Stimulated activated naive CD4-positive, alpha-beta T cell (primary cell): ENCODE data around the gene TRPM3.

Source experiments
- DNase-seq, 6 experiments: peaks; one replicate each; lab custom pipeline; 2025; lab: John Stamatoyannopoulos, UW

The TRPM3 gene

DNA sequence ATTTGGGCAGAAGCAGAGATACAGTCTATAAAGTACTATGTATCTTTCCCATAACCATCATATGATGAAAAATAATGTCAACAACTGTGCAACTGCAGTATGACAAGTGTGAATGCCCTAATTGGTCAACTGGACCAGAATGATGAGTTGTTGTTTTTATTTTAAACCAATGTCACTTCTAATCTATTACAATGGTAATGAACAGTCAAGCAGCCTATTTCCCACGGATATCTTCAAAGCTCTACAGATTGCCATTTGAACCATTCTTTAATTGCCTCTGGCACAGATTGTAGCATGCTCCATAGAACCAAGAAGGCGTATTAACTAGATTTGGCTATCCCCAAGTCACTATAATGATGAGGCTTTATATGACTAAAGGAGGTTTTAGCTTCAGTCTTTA, 233.6 kb downstream of the TRPM3 start:
- DNase-seq = no peak

DNA sequence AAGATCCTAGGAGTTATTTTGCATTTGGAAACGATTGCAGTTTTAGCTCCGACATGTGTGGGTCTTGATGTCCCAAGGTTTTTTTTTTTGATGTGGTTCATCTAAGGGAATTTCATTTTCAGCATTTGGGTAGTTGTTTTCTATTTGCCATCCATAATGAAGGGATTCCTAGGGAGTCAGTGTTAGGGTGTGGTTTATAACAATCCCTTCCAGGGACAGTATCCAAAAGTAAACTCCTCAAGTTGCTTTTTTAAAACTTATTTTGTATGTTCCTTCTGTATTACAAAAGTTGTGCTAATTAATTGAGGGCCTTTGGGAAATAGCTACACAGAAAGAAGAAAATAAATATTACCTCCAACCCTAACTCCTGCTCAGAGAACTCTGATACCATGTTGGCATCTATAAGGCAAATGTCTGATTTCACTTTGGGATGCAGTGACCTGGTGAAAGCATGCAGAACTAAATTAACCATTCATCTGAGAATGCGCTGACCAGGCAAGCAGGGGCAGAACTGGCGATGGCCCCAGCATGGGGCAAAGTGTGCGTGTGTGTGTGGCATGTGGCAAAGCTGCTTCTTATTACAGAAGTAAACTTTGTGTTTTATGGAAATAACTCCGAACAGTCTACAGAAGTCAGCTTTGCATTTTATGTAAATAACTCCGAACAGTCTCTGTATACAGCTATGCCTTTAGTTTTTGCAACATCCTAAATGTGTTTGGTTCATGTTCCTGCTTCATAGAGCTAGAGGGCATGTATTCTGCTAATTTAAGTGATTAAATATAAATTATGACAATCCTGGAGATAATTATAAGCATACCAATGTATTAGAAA, 237.2 kb downstream of the TRPM3 start:
- no peak for DNase-seq

DNA sequence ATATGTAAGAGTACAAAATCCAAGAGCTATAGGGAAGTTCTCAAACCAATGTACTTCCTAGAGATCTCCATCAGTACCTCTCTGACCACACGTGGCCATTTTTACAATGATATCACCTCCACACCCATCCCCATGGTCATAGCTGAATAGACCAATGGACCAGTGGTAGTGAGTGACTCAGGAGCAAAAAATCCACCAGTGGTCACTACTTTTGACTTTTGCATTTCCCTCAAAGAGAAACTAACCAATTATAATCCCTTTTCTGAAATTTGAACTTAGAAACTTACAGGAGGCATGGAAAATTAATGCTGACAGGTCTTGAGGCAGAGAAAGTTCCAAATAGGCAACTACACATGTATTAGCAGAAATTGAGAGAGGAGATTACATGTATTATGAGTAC, 238.4 kb downstream of the TRPM3 start:
- DNase-seq = no peak

DNA sequence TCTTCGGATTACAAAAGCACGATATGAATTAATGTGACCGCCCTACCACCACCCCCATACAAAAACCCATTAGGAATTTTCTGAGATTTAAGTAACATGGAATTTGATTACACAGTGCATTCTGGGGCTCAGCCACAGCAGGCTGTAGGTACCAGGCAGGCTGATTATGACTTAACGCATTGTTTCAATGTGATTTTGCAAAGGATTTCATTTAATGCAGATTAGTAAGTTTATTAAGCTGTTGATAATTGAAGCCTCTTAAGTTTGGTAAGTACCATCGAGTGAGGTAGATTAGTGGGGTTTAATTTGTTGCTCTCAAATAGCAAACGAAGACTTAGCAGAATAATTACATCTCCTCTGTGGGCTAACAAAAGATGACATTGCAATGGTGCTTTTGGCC, 240.1 kb downstream of the TRPM3 start:
- DNase-seq = no peak

DNA sequence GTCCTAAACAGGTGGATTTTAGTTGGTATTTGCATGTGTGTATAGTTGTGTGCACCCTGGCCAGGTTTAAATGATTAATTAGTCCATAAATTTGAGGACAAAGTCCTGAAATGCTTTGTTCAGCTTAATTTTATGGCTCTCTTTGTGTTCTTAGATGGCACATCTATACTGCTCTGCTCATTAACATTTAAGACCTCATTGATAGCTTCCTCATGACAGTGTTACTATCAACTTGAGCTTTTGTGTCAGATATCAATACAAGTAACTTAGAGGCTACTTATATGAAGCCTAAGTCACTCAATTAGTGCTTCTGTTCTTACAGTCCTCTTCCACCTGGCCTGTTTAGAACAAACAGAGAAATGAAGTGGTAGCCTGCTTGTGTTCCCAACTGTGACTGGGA, 240.9 kb downstream of the TRPM3 start:
- DNase-seq = no peak

DNA sequence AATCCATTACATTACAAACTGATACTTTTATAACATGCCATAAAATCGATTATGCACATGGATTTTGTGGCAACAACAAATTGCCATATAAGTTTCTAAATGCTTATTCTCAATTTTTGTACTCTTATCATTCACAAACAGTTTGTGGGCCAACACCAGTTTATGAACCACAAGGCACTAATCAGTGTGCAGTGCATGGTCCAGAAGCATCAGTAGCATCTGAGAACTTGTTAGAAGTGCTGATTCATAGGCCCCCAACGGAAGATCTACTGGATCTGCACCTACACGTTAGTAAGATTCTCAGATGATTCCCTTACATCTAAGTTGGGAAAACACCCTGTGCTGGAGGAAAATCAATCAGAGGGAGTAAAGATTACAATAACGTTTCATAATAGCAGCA, 242.8 kb downstream of the TRPM3 start:
- DNase-seq = no peak

DNA sequence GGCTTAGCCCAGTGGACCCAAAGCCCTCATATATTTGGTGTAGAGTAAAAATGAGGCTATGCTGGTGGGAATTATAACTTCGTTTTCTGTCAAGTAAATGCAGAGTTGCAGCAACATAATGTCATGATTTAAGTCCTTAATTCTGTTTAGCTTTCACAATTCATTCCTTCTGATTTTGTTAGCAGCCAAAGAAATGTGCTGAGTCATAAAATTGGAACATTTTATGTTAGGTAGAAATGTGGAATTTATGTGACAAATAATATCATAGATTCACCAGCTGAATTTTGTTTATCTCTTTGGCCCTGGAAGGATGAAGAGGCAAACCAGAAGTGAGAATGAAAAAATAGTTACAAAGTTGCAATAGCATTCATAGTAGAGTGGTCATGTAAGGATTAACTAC, 247.0 kb downstream of the TRPM3 start:
- no peak for DNase-seq

DNA sequence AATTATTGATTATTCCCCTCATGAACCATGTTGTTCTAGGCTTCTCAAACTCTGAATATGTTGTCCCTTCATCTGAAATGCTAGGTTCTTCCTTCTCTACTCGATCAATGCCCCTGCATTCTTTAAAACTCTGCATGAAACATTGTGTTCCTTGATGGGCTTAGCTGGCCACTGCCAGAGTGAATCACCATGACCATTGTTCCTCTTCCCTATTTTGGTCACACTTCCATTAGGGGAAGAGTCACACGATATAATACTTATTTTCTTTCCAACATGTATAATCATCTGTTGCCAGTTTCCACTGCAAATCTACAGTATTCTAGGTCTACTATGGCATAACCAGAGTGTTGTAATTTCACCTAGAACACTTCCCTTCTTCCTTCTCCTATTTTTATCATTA, 247.9 kb downstream of the TRPM3 start:
- no peak for DNase-seq

DNA sequence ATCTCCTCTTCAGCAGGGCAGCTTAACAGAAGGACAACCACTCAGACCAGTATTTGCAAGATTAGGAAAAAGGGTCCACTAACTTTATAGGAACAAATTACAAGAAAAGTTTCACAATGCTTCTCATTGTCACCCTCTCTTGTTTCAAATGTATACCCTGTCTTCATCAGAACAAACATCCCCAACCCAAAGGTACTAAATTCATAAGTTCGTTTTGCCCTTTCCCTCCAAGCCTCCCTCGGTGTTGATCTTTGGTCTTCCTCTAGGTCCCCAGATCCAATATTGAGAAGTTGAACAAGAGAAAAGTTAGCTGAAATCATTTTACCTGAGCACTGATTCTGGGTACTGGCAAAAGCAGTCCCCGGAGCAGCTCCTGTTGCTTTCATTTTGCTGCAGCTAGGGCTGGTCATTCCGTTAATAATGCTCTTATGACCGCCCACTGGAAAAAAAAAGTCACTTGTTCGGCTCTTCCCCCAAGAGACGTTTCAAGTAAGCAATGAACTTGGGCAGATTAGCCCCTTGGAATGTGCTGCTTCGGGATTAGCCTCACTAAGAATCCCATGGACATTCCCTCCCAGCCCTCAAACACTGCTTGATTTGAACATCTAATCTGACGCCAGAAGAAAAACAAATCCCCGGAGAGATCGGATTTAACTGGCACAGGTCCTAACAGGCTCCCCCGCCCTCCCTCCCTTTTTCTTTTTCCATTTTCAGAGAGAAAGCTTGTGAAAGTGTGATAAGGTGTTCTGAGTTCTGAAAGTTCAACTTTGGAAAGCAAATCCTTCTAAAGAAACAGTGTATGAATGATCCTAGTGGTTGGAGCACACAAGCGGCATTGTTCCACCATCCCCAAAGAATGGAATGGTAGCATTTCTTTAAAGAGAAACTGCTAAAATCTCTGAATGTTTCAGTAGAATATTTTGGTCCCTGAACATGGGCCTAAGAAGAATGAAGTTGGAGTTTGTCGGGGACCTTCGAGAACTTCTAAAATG, 252.5 kb downstream of the TRPM3 start:
- DNase-seq = no peak

DNA sequence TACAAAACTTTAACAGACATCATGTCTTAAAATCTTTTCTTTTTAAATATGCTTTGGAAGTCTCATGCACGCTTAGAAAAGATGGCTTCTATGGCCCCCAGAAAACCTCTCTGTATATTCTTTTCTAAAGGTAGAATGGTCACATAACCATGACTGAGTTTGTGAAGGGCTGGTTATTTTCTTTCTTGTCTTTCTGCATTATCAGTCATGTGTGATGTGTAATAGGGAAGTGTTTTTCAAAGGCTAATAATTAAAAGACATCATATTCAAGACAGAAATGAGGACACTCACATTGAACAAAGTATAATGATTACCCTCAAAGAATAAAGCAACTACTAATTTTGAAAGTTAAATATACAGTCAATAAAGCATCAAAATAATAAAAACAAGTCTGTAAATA, 253.4 kb downstream of the TRPM3 start:
- no peak for DNase-seq

DNA sequence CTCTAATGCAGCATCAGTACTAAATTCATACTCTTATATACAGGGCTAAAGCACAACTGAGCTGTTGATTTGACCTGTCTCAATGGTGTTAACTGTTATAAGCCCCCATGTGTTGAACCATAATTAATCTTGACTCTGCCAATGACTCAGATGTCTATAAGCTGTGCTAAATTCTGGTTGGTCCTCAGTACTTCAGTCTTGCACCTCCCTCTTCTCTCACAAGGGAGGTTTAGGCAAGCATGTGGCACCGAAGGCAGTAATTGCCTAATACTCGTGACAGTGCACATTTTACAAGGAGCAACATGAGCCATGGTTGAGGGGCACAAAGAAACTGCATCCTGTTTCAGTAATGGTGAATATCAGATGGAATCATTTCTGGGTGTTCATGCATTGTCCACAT, 255.9 kb downstream of the TRPM3 start:
- DNase-seq = no peak

DNA sequence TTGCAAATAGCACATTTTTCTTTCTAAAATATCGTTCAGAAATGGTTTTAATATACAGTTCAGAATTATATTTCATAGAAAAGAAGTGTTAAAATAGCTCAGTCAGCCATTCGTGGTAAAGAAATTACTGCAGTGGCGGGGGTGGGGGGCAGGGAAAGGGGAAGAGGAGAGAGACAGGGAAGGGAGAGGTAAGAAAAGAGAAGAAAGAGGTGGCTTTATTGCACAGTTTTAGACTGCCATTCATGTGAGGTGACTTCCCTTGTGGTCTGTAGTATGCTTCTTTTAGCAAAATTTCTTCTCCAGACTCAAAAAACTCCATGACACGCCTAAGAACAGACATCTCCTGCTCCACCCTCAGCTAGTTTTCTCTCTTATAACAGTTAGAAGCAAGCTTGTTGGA, 259.6 kb downstream of the TRPM3 start:
- no peak for DNase-seq

DNA sequence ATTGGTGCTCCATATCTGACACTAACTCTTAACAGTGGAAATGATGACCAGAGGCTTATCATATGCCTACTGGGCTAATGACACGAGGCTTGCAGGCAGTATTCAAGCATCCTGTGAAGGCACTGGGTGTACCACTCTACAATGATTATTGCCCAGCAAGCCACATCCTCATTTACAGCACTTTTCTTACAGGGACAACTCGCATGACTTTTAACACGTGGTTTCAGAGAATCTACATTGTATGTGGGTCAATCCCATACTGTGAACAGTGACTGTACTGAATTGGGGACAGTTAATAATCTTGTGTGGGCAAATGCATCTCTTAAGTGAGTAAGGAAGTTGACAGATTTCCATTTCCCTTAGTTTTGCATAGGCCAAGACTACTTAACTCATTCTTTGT, 260.0 kb downstream of the TRPM3 start:
- DNase-seq = no peak

DNA sequence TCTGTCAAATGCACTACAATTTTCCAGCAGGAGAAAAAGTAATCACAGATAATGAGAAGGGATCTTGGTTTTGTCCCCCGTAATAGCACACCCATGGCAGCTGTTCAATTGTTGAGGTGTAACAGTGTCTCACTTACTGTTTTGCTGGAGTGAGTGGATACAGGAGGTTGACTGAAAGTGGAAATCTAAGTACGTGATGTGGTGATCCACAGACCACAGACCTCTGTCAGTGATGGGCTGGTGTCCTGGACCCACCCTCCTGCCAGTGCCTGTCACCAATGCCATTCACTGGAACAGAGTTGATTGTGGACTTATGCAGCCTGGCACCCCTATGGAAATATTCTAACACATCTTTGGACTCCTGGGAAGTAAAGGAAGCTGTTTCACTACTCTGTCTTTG, 261.7 kb downstream of the TRPM3 start:
- DNase-seq = no peak

DNA sequence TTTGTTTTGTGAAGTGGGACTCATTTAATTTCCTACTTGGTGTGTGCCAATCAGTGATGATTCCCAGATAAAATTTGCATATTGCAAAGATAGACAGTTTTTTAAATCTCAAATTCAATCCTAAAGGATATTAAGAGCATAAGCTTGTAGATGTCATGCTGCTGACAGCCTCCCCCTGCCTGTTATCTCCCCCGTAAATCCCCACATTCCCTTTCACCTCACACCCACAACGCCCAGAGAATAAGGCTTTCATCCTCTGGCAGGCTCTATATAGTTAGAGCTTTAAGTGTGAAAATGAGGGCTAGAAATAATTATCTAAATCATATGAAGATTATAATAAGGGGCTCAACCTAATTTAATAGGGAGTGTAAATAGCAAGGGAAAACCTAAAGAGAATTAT, 265.0 kb downstream of the TRPM3 start:
- no peak for DNase-seq

DNA sequence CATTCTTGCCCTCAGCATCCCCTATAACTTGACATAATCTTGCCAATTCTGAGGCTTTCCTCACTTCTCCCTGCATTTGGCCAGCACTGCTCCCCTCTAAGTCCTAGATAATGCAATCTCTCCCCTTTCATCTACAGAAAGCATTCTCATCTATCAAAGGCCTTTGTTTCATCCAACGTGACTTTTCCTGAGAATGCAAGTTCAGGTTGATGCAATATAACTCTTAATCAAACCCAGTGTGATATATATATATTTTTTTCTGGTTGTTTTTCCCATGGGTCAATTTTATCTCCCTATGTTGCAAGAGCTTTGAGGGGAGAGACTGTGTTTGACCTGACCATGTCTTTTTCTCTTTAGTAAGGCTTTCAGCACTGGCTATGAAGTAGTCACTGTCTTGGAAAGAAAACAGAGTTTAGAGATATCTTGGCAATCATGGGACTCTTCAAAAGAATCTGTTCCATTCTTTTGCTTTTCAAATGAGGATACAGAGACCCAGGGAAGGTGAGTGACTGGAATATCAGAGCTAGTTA, 268.6 kb downstream of the TRPM3 start:
- no peak for DNase-seq

DNA sequence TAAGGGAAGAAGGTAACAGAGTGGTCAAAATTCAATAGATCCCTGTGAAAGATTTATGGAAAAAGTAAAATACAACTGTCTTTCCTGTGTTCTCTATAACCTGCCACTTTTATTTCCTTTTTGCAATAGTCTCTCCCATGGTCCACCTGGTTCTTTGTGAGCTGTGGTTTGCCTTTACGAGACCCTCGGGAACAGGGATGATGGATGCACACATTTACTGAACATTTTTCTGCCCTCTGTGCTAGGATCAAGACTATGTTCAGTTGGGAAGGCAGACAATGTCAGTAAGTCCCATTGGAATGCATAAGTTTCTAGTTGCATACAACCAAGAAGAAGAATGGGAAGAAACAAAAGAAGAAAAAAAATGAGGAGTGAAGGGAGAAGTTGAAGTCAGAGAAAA, 281.2 kb downstream of the TRPM3 start:
- no peak for DNase-seq

DNA sequence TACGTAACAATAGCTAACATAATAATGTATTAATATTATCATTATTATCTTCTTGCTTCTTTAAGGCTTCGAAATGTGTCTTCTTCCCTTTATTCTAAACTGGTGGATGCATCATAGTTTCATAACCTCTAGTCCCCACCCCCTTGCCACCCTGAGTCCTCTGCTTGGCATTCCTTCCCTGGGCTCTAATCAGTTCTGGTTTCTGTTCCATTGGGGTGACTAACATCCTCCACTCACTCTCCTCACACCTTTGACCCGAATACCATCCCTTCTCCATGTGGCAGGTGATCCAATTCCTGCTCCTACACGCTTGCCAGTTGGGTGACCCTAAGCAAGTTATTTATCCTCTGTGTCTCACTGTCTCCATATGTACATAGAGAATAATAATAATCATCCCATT, 286.1 kb downstream of the TRPM3 start:
- DNase-seq = no peak

DNA sequence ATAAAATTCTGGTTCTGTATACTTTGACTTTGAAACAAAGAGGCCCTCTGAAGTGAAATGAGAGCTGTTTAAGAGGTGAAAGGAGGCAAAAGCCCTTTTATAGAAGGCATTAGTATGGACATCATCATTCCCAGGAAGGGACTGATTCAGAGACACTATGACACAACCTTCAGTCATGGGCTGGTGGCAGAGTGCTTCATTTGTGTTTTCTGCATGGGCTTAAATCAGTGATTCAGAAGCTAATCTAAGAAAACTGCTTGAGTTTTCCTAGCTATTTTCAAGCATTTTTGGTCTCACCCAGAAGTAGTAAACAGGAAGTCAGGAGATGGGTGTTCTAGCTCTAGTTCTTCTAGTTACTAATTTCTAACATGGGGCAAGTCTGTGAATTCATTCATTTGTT, 288.9 kb downstream of the TRPM3 start:
- DNase-seq = no peak

DNA sequence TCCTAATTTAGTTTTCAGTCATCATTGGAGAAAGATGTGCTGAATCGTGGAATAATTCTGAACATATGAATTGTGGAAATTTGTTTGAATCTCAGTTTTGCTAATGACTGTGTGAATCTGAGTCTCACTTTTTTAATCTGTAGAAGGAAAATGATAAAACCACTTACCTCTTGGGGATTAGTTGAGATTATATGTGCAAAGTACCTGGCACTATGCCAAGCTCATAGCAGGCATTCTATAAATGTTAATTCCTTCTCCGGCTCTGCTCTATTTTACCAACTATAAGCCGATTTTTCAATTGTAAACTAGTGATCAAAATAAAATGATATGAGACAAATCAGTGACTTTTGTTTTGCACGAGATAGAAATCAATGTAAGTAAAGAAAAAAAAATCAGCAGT, 290.8 kb downstream of the TRPM3 start:
- no peak for DNase-seq

DNA sequence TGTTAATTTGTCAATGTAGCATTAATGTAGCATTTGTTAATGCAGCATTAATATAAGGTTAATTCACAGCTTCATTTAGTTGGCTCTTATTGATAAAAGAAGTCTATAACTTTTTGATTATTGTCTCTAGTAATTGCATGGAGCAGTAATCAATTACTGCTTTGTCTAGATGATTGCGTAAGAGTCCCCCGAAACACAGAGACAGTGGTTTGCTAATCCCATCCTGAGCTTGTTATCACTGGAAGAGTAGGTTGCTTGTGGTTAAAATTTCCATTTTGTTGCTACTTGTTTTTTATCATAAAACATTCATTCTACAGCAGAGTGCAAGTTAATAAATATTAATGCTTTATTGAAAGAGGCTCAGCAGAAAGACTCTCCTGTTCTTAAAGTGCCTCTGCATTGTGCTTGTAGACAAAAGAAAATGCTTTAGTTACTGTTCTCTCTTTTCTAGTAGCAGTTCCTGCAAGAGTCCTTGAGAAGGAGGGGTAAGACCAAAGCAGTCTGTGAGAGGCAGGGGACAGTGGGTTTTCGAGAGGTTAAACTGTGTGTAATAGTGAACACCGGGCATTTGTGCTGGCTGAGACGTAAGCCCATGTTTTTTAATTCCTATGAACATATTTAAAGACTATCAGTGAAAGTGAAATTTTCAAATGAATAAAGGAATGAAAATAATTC, 291.7 kb downstream of the TRPM3 start:
- DNase-seq = no peak

DNA sequence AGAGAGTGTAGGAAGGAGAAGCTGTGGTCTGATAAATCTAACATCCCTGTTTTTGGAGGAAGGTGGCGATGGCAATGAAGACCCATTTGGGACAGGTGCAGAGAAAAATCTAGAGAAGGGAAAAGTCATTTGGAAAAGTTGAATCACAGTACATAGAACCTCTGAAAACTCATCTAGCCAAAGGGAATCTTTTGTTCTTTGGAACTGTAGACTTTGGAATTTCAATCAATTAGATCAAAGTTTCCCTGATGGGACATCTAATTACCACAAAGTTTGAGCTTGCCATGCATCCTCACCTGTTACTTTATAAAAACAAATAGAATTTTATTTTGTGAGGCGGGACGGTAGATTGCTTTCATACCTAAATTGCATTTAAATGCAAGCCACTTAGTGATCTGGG, 294.9 kb downstream of the TRPM3 start:
- no peak for DNase-seq
